Adrenal gland (tissue), 12 donors: ENCODE measurements around the gene SGCB. TPM values are rescaled to one million over a fixed set of nuclear protein-coding genes. Genes with fewer than 3 reads are reported as not detected.

ENCODE experiments used
- DNase-seq, 7 donors: peaks; one replicate each; pipeline ENCODE4 v3.0.0-alpha.2; 2019 to 2020
- H3K27ac ChIP-seq, 5 donors: fragments of 200-600 bp; sonication (generic) in 4 of 5; 1 replicate in 3 of 5; 2 replicates in 2 of 5; pipeline versions ENCODE4 v1.5.1 to v1.8.0; 2016 to 2020; ENCODE audit warnings: mild to moderate bottlenecking in 1 of 5
- H3K27me3 ChIP-seq: fragments of 200-600 bp; 2 replicates; pipeline ENCODE4 v1.8.0; 2021
- H3K36me3 ChIP-seq, 2 donors: fragments of 200-600 bp; replicated peaks in 1 of 2; 1 replicate in 1 of 2; 2 replicates in 1 of 2; pipeline versions ENCODE4 v1.5.1 to v1.8.0; 2018 to 2022
- H3K4me1 ChIP-seq, 2 donors: fragments of 200-600 bp; replicated peaks in 1 of 2; 1 replicate in 1 of 2; 2 replicates in 1 of 2; pipeline versions ENCODE4 v1.5.1 to v1.8.0; 2018 to 2021
- H3K4me3 ChIP-seq, 4 donors: fragments of 200-600 bp; sonication (generic) in 3 of 4; one replicate each; pipeline ENCODE4 v1.5.1; 2016 to 2018
- H3K9me3 ChIP-seq, 3 donors: fragments of 200-600 bp; sonication (generic) in 1 of 3; replicated peaks in 1 of 3; 1 replicate in 2 of 3; 2 replicates in 1 of 3; pipeline versions ENCODE4 v1.5.1 to v1.8.0; 2016 to 2021
- CTCF ChIP-seq, 6 experiments: fragments of 450-650 bp in 4 of 6; fragments of 200-600 bp in 2 of 6; sonication (generic) in 1 of 6; IDR thresholded peaks; 1 replicate in 5 of 6; 2 replicates in 1 of 6; pipeline versions ENCODE4 v1.5.1 to v1.8.0; 2016 to 2021; ENCODE audit warnings: antibody characterized with exemption in 6 of 6, mild to moderate bottlenecking in 2 of 6, moderate library complexity in 1 of 6
- POLR2A ChIP-seq, 2 donors: fragments of 450-650 bp; IDR thresholded peaks; one replicate each; pipeline ENCODE4 v1.6.1; 2017; ENCODE audit warnings: antibody characterized with exemption in 2 of 2, mild to moderate bottlenecking in 2 of 2, moderate library complexity in 1 of 2
- WGBS, 4 donors: extraction: QIAGEN DNeasy Blood & Tissue Kit in 2 of 4; methylation state at CpG; one replicate each; pipeline versions ENCODE4 v1.1.5 to v1.1.7; 2013 to 2017; 5-methylcytosine and 5-hydroxymethylcytosine counted together
- intact Hi-C, 2 donors: fragments of 100-400 bp; cut with DNase I; formaldehyde crosslinking; loops; one replicate each; pipeline versions ENCODE4 v1.14.1 to v1.15.0; 2022 to 2023
- polyA plus RNA-seq, 3 donors: library from polyadenylated mRNA; stranded (reverse); fragments of 200-250 nt in 2 of 3; fragments of 350-450 nt in 1 of 3; fragmentation: Illumina TruSeq in 1 of 3; extraction: RNeasy Lipid Tissue Mini Kit (QIAGEN cat#74804) in 1 of 3; gene quantifications; one replicate each; pipeline ENCODE4 v1.2.3, GENCODE V29; 2013 to 2014
- total RNA-seq, 9 donors: library from RNA; depleted of rRNA in 4 of 9; stranded (reverse); fragments of >200 nt in 4 of 9; fragments of 120-200 nt in 1 of 9; fragmentation: NEBNext Ultra II Directional in 1 of 9; extraction: Animal tissue kit (Norgen Biotek cat#: 25700) in 1 of 9; gene quantifications; one replicate each; pipeline versions ENCODE4 v1.1.0 to v1.2.4, GENCODE V29; 2013 to 2023
- donor health status: healthy with polysubstance abuse.
- donor health status: Bipolar disorder and iron deficiency.
- donor health status: DM: yes; HTN: yes; CAD: no.
- donor health status: DM: no; HTN: no; CAD: no.
- donor health status: DM: no; HTN: no; CAD: no.
- donor health status: DM: yes; HTN: yes; CAD: no.

Gene SGCB
- total and polyA plus RNA-seq, 12 donors, result 7.7 to 55.3 (median 27.1) TPM

- WGBS, 4 donors, result 37 to 50% (median 40%) methylated on average over 3 of the region's 3 CpGs
- no peak for TF ChIP-seq POLR2A (IDR thresholded peaks at IDR 0.05)
- no peak for TF ChIP-seq CTCF (IDR thresholded peaks at IDR 0.05)
- Histone ChIP-seq H3K4me1 (peaks cover 10 to 11% of the 10 kb centered on the region in 2 donors), H3K9me3 (no peaks in the 10 kb centered on the region), H3K27me3 (no peaks in the 10 kb centered on the region), H3K27ac (peak overlapping the region in 2 of 5 donors; percentile 11 to 35), H3K4me3 (no peak overlapping the region), H3K36me3 (no peaks in the 10 kb centered on the region)
- DNase-seq, result peak in 5 of 7 donors; percentile 25 to 44 (median 29)
- intact Hi-C loops, result no loop called here
Observed at GRCh38 chr4:52059372-52059771, 21.3 kb upstream of the SGCB start.

- Histone ChIP-seq H3K27ac (no peak overlapping the region), H3K36me3 (no peaks in the 10 kb centered on the region), H3K27me3 (no peaks in the 10 kb centered on the region), H3K4me1 (peaks cover 10 to 11% of the 10 kb centered on the region in 2 donors), H3K4me3 (no peak overlapping the region), H3K9me3 (no peaks in the 10 kb centered on the region)
- intact Hi-C loops, result no loop called here
- no peak for TF ChIP-seq CTCF (IDR thresholded peaks at IDR 0.05)
- no peak for TF ChIP-seq POLR2A (IDR thresholded peaks at IDR 0.05)
- WGBS, 4 donors, result 57 to 97% (median 86%) methylated on average over 1 of the region's 1 CpG
- DNase-seq, result no peak
Observed at GRCh38 chr4:52058275-52058674, 20.2 kb upstream of the SGCB start.

GRCh38 chr4:52057196-52057595 is 19.1 kb upstream of the SGCB start:
- Histone ChIP-seq H3K4me3 (no peak overlapping the region), H3K27me3 (no peaks in the 10 kb centered on the region), H3K4me1 (peaks cover 10 to 11% of the 10 kb centered on the region in 2 donors), H3K36me3 (no peaks in the 10 kb centered on the region), H3K27ac (no peak overlapping the region), H3K9me3 (no peaks in the 10 kb centered on the region)
- no peak for DNase-seq
- intact Hi-C loops, result no loop called here
- TF ChIP-seq POLR2A (IDR thresholded peaks at IDR 0.05), result no peak
- TF ChIP-seq CTCF (IDR thresholded peaks at IDR 0.05), result no peak

GRCh38 chr4:52054254-52054653 is 16.2 kb upstream of the SGCB start:
- 82 to 97% (median 93%) methylated on average over 3 of the region's 3 CpGs for WGBS, 4 donors
- Histone ChIP-seq H3K4me3 (no peak overlapping the region), H3K36me3 (no peaks in the 10 kb centered on the region), H3K27me3 (no peaks in the 10 kb centered on the region), H3K4me1 (peaks cover 7 to 8% of the 10 kb centered on the region in 2 donors), H3K27ac (no peak overlapping the region), H3K9me3 (no peaks in the 10 kb centered on the region)
- no peak for TF ChIP-seq POLR2A (IDR thresholded peaks at IDR 0.05)
- TF ChIP-seq CTCF (IDR thresholded peaks at IDR 0.05), result no peak
- intact Hi-C loops, result no loop called here
- DNase-seq, result no peak
